Liver (tissue), 9 donors: Measurements from ENCODE around the gene GUCY2F. TPM values are rescaled to one million over a fixed set of nuclear protein-coding genes. Genes with fewer than 3 reads are reported as not detected.

ENCODE experiments used
- DNase-seq: peaks from one replicate; pipeline ENCODE4 v3.0.0-alpha.2; 2017; ENCODE audit warnings: low spot score
- H3K27ac ChIP-seq, 2 donors: one replicate each; pipeline ENCODE4 v1.7.0; 2013; ENCODE audit warnings: inconsistent platforms in 2 of 2, low read length in 2 of 2, control low read depth in 1 of 2, low read depth in 1 of 2, mild to moderate bottlenecking in 1 of 2
- H3K27me3 ChIP-seq, 4 donors: one replicate each; pipeline versions ENCODE4 v1.6.1 to v1.7.0; 2013; ENCODE audit warnings: low read length in 3 of 4, inconsistent platforms in 1 of 4, mild to moderate bottlenecking in 1 of 4, moderate library complexity in 1 of 4; ENCODE audit not compliant: control insufficient read depth in 4 of 4, insufficient read depth in 4 of 4
- H3K36me3 ChIP-seq, 4 donors: one replicate each; pipeline versions ENCODE4 v1.6.1 to v1.7.0; 2013; ENCODE audit warnings: low read length in 3 of 4, mild to moderate bottlenecking in 3 of 4, low read depth in 1 of 4, moderate library complexity in 1 of 4; ENCODE audit not compliant: control insufficient read depth in 4 of 4, insufficient read depth in 3 of 4
- H3K4me1 ChIP-seq, 4 donors: one replicate each; pipeline versions ENCODE4 v1.6.1 to v1.7.0; 2013; ENCODE audit warnings: low read length in 3 of 4, mild to moderate bottlenecking in 3 of 4, moderate library complexity in 1 of 4; ENCODE audit not compliant: control insufficient read depth in 4 of 4, insufficient read depth in 4 of 4
- H3K4me3 ChIP-seq, 3 donors: one replicate each; pipeline versions ENCODE4 v1.6.1 to v1.7.0; 2013; ENCODE audit warnings: low read length in 3 of 3, control low read depth in 1 of 3, low read depth in 1 of 3, mild to moderate bottlenecking in 1 of 3
- H3K9ac ChIP-seq, 2 donors: one replicate each; pipeline ENCODE4 v1.7.0; 2013; ENCODE audit warnings: low read length in 2 of 2, mild to moderate bottlenecking in 2 of 2, moderate library complexity in 2 of 2, control low read depth in 1 of 2, low read depth in 1 of 2
- H3K9me3 ChIP-seq, 4 donors: one replicate each; pipeline versions ENCODE4 v1.6.1 to v1.7.0; 2013; ENCODE audit warnings: low read length in 3 of 4; ENCODE audit not compliant: control insufficient read depth in 4 of 4
- ATF3 ChIP-seq: IDR thresholded peaks from 2 replicates; pipeline ENCODE4 v1.6.1; 2016; ENCODE audit warnings: antibody characterized with exemption
- CTCF ChIP-seq: fragments of 150-350 bp; IDR thresholded peaks from 2 replicates; pipeline ENCODE4 v1.5.1; 2017; ENCODE audit warnings: improper control_type of control experiment, low read depth, low read length; ENCODE audit not compliant: missing input control
- EGR1 ChIP-seq, 2 donors: IDR thresholded peaks; 2 replicates each; pipeline ENCODE4 v1.6.1; 2016 to 2018; ENCODE audit warnings: antibody characterized with exemption in 2 of 2, low read depth in 2 of 2
- FOXA1 ChIP-seq: IDR thresholded peaks from 2 replicates; pipeline ENCODE4 v1.6.1; 2016; ENCODE audit warnings: antibody characterized with exemption
- FOXA2 ChIP-seq: IDR thresholded peaks from 2 replicates; pipeline ENCODE4 v1.6.1; 2016; ENCODE audit warnings: antibody characterized with exemption
- GABPA ChIP-seq, 2 donors: IDR thresholded peaks in 1 of 2; conservative IDR thresholded peaks in 1 of 2; 2 replicates each; pipeline ENCODE4 v1.6.1; 2016; ENCODE audit warnings: antibody characterized with exemption in 2 of 2, mild to moderate bottlenecking in 1 of 2, moderate library complexity in 1 of 2
- HNF4A ChIP-seq, 2 donors: conservative IDR thresholded peaks; 2 replicates each; pipeline ENCODE4 v1.6.1; 2016; ENCODE audit warnings: antibody characterized with exemption in 2 of 2, mild to moderate bottlenecking in 2 of 2
- HNF4G ChIP-seq: IDR thresholded peaks from 2 replicates; pipeline ENCODE4 v1.6.1; 2016; ENCODE audit warnings: antibody characterized with exemption
- JUND ChIP-seq, 2 donors: IDR thresholded peaks; 2 replicates each; pipeline ENCODE4 v1.6.1; 2016; ENCODE audit warnings: antibody characterized with exemption in 2 of 2
- NR2F2 ChIP-seq: IDR thresholded peaks from 2 replicates; pipeline ENCODE4 v1.6.1; 2016; ENCODE audit warnings: antibody characterized with exemption
- RAD21 ChIP-seq, 2 donors: IDR thresholded peaks; 2 replicates each; pipeline ENCODE4 v1.6.1; 2016; ENCODE audit warnings: antibody characterized with exemption in 2 of 2, mild to moderate bottlenecking in 2 of 2
- RXRA ChIP-seq, 2 donors: IDR thresholded peaks; 2 replicates each; pipeline ENCODE4 v1.6.1; 2017 to 2018; ENCODE audit warnings: antibody characterized with exemption in 2 of 2, mild to moderate bottlenecking in 1 of 2
- SP1 ChIP-seq: IDR thresholded peaks from 2 replicates; pipeline ENCODE4 v1.6.1; 2018; ENCODE audit warnings: antibody characterized with exemption, mild to moderate bottlenecking
- TAF1 ChIP-seq: conservative IDR thresholded peaks from 2 replicates; pipeline ENCODE4 v1.6.1; 2016; ENCODE audit warnings: antibody characterized with exemption, mild to moderate bottlenecking
- YY1 ChIP-seq: IDR thresholded peaks from 2 replicates; pipeline ENCODE4 v1.6.1; 2016; ENCODE audit warnings: antibody characterized with exemption, mild to moderate bottlenecking
- polyA plus RNA-seq, 2 donors: library from polyadenylated mRNA; stranded (reverse) in 1 of 2; unstranded in 1 of 2; fragments of 200-250 nt in 1 of 2; fragments of >200 nt in 1 of 2; fragmentation: Nextera tagmentation in 1 of 2; extraction: Ambion mirVana in 1 of 2; gene quantifications; one replicate each; pipeline versions ENCODE4 v1.2.1 to v1.2.3, GENCODE V29; 2013 to 2015
- total RNA-seq, 2 donors: library from RNA; depleted of rRNA; stranded (reverse); fragments of >200 nt; gene quantifications; one replicate each; pipeline ENCODE4 v1.2.3, GENCODE V29; 2014
- TF ChIP-seq, protein P1 (sequence below): IDR thresholded peaks from 2 replicates; pipeline ENCODE4 v1.6.1; 2016; ENCODE audit warnings: antibody characterized with exemption
- TF ChIP-seq, protein P2 (sequence below): IDR thresholded peaks from 2 replicates; pipeline ENCODE4 v1.6.1; 2016; ENCODE audit warnings: antibody characterized with exemption, mild to moderate bottlenecking
- TF ChIP-seq, protein P3 (sequence below): IDR thresholded peaks from 2 replicates; pipeline ENCODE4 v1.6.1; 2016; ENCODE audit warnings: antibody characterized with exemption
- donor health status: healthy.
- donor health status: healthy.
- donor health status: healthy.
- donor health status: healthy.
- donor health status: healthy.

The GUCY2F gene
- total and polyA plus RNA-seq, 4 donors = under 0.01 TPM; not detected in 2

DNA sequence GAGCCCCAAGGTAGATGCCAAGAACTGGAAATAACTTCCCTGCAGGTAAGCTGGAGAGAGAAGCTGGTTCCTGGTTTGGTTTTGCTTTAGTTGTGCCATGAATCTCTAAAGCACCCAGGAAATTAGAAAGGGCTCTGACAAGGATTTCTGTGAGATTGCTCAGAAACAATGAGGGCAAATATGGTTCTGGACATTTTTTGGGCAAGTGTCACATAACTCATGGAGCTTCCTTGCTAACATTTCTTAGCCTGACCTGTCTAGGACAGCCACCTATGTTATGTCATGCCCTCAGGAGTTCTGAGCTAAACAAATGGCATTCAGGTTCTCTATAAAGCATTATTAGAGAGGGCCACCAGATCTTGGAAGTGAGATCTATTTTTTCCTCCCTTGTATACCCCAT, 131.8 kb downstream of the GUCY2F start:
- Histone ChIP-seq H3K27me3 (peaks cover 0 to 2% (median 0%) of the 10 kb centered on the region in 4 donors), H3K9me3 (no peaks in the 10 kb centered on the region), H3K27ac (no peak overlapping the region), H3K4me3 (no peak overlapping the region), H3K36me3 (no peaks in the 10 kb centered on the region), H3K9ac (no peak overlapping the region), H3K4me1 (peaks cover 0 to 6% (median 0%) of the 10 kb centered on the region in 4 donors)
- no peak for TF ChIP-seq FOXA2
- TF ChIP-seq CTCF = no peak
- no peak for TF ChIP-seq HNF4G
- no peak for TF ChIP-seq JUND (IDR thresholded peaks at IDR 0.05)
- TF ChIP-seq EGR1 (IDR thresholded peaks at IDR 0.05; ENCODE audit: low read depth in 2 of 2) = no peak
- no peak for TF ChIP-seq HNF4A (conservative IDR thresholded peaks at IDR 0.05)
- TF ChIP-seq, protein P1, sequence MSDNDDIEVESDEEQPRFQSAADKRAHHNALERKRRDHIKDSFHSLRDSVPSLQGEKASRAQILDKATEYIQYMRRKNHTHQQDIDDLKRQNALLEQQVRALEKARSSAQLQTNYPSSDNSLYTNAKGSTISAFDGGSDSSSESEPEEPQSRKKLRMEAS = no peak
- no peak for TF ChIP-seq YY1
- no peak for TF ChIP-seq SP1
- TF ChIP-seq RXRA (IDR thresholded peaks at IDR 0.05) = no peak
- no peak for TF ChIP-seq FOXA1
- TF ChIP-seq, protein P2, sequence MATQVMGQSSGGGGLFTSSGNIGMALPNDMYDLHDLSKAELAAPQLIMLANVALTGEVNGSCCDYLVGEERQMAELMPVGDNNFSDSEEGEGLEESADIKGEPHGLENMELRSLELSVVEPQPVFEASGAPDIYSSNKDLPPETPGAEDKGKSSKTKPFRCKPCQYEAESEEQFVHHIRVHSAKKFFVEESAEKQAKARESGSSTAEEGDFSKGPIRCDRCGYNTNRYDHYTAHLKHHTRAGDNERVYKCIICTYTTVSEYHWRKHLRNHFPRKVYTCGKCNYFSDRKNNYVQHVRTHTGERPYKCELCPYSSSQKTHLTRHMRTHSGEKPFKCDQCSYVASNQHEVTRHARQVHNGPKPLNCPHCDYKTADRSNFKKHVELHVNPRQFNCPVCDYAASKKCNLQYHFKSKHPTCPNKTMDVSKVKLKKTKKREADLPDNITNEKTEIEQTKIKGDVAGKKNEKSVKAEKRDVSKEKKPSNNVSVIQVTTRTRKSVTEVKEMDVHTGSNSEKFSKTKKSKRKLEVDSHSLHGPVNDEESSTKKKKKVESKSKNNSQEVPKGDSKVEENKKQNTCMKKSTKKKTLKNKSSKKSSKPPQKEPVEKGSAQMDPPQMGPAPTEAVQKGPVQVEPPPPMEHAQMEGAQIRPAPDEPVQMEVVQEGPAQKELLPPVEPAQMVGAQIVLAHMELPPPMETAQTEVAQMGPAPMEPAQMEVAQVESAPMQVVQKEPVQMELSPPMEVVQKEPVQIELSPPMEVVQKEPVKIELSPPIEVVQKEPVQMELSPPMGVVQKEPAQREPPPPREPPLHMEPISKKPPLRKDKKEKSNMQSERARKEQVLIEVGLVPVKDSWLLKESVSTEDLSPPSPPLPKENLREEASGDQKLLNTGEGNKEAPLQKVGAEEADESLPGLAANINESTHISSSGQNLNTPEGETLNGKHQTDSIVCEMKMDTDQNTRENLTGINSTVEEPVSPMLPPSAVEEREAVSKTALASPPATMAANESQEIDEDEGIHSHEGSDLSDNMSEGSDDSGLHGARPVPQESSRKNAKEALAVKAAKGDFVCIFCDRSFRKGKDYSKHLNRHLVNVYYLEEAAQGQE = no peak
- TF ChIP-seq GABPA (IDR thresholded peaks at IDR 0.05 in 1 of 2, conservative IDR thresholded peaks at IDR 0.05 in 1 of 2) = no peak
- TF ChIP-seq TAF1 = no peak
- TF ChIP-seq RAD21 (IDR thresholded peaks at IDR 0.05) = no peak
- no peak for TF ChIP-seq NR2F2
- no peak for TF ChIP-seq ATF3
- TF ChIP-seq, protein P3, sequence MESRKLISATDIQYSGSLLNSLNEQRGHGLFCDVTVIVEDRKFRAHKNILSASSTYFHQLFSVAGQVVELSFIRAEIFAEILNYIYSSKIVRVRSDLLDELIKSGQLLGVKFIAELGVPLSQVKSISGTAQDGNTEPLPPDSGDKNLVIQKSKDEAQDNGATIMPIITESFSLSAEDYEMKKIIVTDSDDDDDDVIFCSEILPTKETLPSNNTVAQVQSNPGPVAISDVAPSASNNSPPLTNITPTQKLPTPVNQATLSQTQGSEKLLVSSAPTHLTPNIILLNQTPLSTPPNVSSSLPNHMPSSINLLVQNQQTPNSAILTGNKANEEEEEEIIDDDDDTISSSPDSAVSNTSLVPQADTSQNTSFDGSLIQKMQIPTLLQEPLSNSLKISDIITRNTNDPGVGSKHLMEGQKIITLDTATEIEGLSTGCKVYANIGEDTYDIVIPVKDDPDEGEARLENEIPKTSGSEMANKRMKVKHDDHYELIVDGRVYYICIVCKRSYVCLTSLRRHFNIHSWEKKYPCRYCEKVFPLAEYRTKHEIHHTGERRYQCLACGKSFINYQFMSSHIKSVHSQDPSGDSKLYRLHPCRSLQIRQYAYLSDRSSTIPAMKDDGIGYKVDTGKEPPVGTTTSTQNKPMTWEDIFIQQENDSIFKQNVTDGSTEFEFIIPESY = no peak
- no peak for DNase-seq
